Fibroblast of the aortic adventitia (primary cell): ENCODE data around the gene TGFB3. TPM values are rescaled to one million over a fixed set of nuclear protein-coding genes. Genes with fewer than 3 reads are reported as not detected.

ENCODE experiments used
- DNase-seq: peaks from one replicate; pipeline ENCODE4 v3.0.0-alpha.2; 2010; ENCODE audit warnings: low read depth
- H3K4me3 ChIP-seq: 2 replicates; pipeline ENCODE4 v1.5.1; 2011; ENCODE audit warnings: low read depth, mild to moderate bottlenecking, control low read depth, low read length, moderate library complexity
- total RNA-seq: library from RNA; depleted of rRNA; stranded (reverse); fragments of >200 nt; gene quantifications from 2 replicates; pipeline ENCODE4 v1.2.3, GENCODE V29; 2012; ENCODE audit warnings: low replicate concordance
- TF ChIP-seq, protein P1 (sequence below): IDR thresholded peaks from 2 replicates; pipeline ENCODE4 v1.5.1; 2011; ENCODE audit warnings: mild to moderate bottlenecking, low read length, control low read depth, inconsistent platforms; ENCODE audit not compliant: insufficient read depth

Gene TGFB3
- total RNA-seq, 1 donor, result 9.9 TPM

DNA sequence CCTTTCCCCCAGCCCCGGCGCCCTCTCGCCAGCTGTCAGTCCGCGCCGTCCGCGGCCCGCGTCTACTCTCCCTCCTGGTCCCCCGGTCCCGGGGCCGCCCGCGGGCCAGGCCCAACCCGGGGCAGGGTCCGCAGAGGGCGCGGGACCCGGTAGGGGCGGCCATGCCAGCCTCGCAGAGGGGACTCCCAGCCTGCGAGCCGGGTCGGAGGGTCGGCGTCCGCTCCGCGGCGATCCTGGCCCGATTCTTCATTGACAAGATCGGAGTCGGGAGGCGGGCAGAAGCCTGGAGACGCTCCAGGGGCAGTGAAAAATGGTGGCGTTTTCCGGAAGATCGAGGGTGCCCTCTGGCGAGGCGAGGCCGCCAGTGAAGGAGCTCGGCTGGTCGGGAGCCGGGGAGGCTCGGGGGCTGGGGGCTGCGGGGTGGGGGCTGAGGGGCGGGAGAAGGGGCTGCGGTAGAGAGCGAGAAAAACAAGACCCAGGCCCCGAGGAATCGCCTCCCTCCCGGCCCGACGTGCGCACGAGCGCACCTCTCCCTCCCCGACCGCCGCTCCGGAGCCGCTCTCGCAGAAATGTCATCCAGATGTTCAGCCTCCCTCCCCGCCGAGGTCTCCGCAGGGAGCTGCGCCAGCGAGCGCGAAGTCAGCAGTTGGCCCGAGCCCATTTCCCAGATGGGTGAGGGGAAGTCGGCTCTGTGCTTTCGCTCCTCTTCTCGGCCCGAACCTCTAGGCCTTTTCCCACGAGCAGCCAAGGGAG, 647 bp upstream of the TGFB3 start:
- TF ChIP-seq, protein P1, sequence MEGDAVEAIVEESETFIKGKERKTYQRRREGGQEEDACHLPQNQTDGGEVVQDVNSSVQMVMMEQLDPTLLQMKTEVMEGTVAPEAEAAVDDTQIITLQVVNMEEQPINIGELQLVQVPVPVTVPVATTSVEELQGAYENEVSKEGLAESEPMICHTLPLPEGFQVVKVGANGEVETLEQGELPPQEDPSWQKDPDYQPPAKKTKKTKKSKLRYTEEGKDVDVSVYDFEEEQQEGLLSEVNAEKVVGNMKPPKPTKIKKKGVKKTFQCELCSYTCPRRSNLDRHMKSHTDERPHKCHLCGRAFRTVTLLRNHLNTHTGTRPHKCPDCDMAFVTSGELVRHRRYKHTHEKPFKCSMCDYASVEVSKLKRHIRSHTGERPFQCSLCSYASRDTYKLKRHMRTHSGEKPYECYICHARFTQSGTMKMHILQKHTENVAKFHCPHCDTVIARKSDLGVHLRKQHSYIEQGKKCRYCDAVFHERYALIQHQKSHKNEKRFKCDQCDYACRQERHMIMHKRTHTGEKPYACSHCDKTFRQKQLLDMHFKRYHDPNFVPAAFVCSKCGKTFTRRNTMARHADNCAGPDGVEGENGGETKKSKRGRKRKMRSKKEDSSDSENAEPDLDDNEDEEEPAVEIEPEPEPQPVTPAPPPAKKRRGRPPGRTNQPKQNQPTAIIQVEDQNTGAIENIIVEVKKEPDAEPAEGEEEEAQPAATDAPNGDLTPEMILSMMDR, result peak; percentile 78
- peak overlapping the region; percentile 71 for H3K4me3 ChIP-seq
- DNase-seq, result peak; percentile 81

DNA sequence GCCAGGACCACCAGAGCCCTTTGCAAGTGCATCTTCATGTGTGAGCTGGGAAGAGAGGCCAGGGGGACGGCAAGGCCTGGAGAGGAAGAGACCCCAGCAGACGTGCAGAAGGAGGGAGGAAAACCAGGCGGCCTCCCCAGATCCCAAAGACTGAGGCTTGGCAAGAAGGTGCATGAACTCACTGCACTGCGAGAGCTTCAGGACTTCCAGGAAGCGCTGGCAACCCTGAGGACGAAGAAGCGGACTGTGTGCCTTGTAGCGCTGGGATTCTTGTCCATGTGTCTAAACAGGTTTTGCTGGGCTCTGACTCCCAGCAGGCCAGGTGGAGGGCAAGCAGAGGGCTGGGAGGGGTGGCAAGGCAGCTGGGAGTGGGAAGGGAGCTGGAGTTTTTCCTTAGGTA, 939 bp downstream of the TGFB3 start:
- DNase-seq, result peak; percentile 41
- H3K4me3 ChIP-seq, result peak overlapping the region; percentile 71
- TF ChIP-seq, protein P1, result no peak

DNA sequence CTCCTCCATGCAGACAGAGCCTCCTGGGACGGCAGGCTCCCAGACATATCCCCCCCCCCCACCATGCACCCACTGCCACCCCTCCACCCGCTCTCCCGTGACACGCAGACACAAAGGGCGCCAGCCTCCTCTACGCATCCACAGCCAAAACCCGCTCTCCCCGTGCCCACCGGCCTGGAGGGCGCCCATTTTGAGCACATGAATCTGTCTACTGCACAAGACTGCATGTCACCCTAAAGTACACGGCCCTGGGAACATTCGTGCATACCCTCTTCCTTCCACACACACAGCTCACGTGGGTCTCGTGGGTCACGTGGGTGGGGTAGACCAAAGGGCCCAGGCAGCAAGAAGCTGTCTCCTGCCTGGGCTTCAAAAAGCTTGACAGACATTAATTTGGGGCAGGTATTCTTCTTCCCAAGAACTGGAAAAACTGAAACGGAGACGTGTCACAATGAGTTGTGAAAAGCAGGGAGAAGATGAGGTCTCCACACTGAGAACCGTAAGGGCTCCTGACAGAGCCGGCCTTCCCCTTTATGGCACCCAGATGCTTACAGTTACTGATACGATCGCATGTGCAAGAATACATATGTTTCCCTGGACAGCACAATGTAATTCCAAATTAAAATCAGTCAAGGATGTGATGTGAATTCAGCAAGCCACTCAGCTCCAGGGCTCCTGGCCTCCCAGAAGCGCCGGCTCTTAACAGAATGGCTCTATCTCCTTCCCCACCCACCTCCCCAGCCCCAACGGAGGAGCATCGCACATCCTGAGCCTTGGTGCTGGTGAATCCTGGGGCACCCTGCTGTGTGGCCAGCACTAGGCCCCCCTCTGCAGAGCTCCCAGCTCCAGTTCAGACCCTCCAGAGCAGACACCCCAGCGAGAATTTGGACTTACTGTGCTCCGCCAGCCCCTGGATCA, 1.9 kb downstream of the TGFB3 start:
- TF ChIP-seq, protein P1, result no peak
- H3K4me3 ChIP-seq, result peak overlapping the region; percentile 71
- DNase-seq, result peak; percentile 24

DNA sequence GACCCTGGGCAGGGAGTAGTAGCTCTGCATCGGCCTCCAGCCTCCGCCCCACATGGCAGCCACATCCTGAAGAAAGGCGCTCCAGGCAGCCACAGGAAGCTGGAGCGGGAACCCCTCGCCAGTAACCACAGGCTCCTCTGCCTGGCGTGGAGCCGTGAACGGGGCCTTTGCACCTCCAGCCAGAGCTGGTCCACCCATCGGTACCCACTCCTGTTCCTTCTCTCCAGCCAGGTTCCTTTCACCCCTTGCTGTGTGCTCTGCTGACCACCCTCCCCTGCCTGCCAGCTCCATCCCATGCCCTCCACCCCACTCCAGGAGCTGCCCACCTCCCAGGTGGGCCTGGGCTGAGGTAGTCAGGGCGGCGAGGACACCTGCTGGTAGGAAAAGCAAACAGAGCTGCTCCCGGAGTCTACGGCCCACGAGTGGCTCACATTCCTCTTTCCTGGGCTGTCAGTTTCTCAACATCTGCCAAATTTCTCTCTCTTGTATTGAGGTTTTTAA, 2.7 kb downstream of the TGFB3 start:
- TF ChIP-seq, protein P1, result peak; percentile 75
- peak overlapping the region; percentile 71 for H3K4me3 ChIP-seq
- peak; percentile 54 for DNase-seq

DNA sequence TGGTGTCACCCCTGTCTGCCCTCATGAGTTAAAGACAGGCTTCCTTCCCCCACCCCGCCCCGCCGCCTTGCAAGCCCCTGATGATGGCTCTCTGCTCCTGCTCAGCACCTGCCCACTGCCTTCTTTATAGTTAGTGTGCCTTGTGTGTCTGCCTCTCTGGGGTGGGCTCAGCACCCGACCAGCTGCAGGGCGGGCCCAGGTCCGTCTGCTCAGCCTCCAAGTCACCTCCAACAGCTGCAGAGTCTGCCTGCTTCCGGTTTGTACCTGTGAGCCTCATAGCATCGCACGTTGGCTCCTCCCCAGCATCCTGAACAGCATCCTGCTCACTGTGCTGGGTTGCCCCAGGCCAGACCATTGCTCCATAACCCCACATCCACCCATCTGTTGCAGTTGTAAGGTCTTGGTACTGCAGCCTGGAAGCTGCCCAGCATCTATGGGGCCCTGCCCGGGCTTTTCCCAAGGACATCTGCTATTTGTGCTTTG, 3.5 kb downstream of the TGFB3 start:
- H3K4me3 ChIP-seq, result no peak overlapping the region
- TF ChIP-seq, protein P1, result no peak
- no peak for DNase-seq

DNA sequence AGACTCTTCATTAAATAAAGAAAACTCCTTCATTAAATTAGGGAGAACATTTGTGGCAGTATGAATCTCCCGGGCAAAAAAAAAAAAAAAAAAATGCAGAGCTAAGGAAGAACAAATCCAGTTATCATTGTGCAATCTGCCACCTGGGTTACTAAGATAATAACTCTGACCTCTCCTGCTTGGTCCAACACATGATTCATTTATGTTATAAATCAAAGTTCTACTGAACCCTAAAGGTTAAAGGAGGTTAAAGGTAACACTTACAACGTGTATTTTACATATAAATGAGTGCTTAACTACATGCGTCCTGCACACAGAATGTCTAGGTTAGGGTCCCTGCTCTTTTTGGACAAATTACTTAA, 4.2 kb downstream of the TGFB3 start:
- no peak overlapping the region for H3K4me3 ChIP-seq
- TF ChIP-seq, protein P1, result no peak
- peak; percentile 20 for DNase-seq
